Smooth muscle cell (in vitro differentiated cells): Measurements from ENCODE around the gene EIPR1. TPM values are rescaled to one million over a fixed set of nuclear protein-coding genes. Genes with fewer than 3 reads are reported as not detected.

ENCODE experiments used
- DNase-seq: peaks from one replicate; lab custom pipeline; 2025; ENCODE audit not compliant: unreplicated experiment; lab: John Stamatoyannopoulos, UW
- H2AFZ ChIP-seq: fragments of 200-600 bp; sonication (generic); 2 replicates; pipeline ENCODE4 v1.6.0; 2016; ENCODE audit warnings: antibody characterized with exemption, low read depth, mild to moderate bottlenecking
- H3F3A ChIP-seq: fragments of 200-600 bp; sonication (generic); 2 replicates; pipeline ENCODE4 v1.6.0; 2017; ENCODE audit warnings: antibody characterized with exemption, low read depth
- H3K27ac ChIP-seq: fragments of 200-600 bp; sonication (generic); 2 replicates; pipeline ENCODE4 v1.5.1; 2016; ENCODE audit warnings: low read depth, mild to moderate bottlenecking
- H3K27me3 ChIP-seq: fragments of 200-600 bp; sonication (generic); 2 replicates; pipeline ENCODE4 v1.6.1; 2016; ENCODE audit warnings: low read depth, mild to moderate bottlenecking
- H3K36me3 ChIP-seq: fragments of 200-600 bp; sonication (generic); 2 replicates; pipeline ENCODE4 v1.5.1; 2016; ENCODE audit warnings: low read depth
- H3K4me1 ChIP-seq: fragments of 200-600 bp; sonication (generic); 2 replicates; pipeline ENCODE4 v1.5.1; 2016; ENCODE audit warnings: low read depth
- H3K4me2 ChIP-seq: fragments of 200-600 bp; sonication (generic); 2 replicates; pipeline ENCODE4 v1.6.0; 2016; ENCODE audit warnings: mild to moderate bottlenecking
- H3K4me3 ChIP-seq: fragments of 200-600 bp; sonication (generic); 2 replicates; pipeline ENCODE4 v1.5.1; 2016; ENCODE audit warnings: mild to moderate bottlenecking
- H3K79me2 ChIP-seq: fragments of 200-600 bp; sonication (generic); 2 replicates; pipeline ENCODE4 v1.6.0; 2016; ENCODE audit warnings: low read depth, mild to moderate bottlenecking
- H3K9ac ChIP-seq: fragments of 200-600 bp; sonication (generic); 2 replicates; pipeline ENCODE4 v1.6.0; 2016; ENCODE audit warnings: low read depth
- H3K9me3 ChIP-seq: fragments of 200-600 bp; sonication (generic); replicated peaks from 2 replicates; pipeline ENCODE4 v1.5.1; 2016; ENCODE audit warnings: low read depth
- H4K20me1 ChIP-seq: fragments of 200-600 bp; sonication (generic); 2 replicates; pipeline ENCODE4 v1.6.0; 2016; ENCODE audit warnings: low read depth
- WGBS: methylation state at CpG from one replicate; pipeline ENCODE4 v1.1.7; 2016; ENCODE audit warnings: low lambda C conversion rate; 5-methylcytosine and 5-hydroxymethylcytosine counted together
- polyA plus RNA-seq: library from polyadenylated mRNA; unstranded; fragments of >200 nt; fragmentation: Nextera tagmentation; extraction: Ambion mirVana; gene quantifications from 2 replicates; pipeline ENCODE4 v1.2.1, GENCODE V29; 2016
- total RNA-seq: library from RNA; depleted of rRNA; stranded (reverse); fragments of >200 nt; gene quantifications from 2 replicates; pipeline ENCODE4 v1.2.3, GENCODE V29; 2014
- TF ChIP-seq, protein P1 (sequence below): fragments of 200-600 bp; sonication (generic); IDR thresholded peaks from 2 replicates; pipeline ENCODE4 v1.5.1; 2017; ENCODE audit warnings: borderline replicate concordance, mild to moderate bottlenecking, antibody characterized with exemption; ENCODE audit not compliant: insufficient read depth, poor library complexity, severe bottlenecking

The EIPR1 gene
- total and polyA plus RNA-seq, 2 experiments from 2014 or later: 18.5 to 23.1 TPM

DNA sequence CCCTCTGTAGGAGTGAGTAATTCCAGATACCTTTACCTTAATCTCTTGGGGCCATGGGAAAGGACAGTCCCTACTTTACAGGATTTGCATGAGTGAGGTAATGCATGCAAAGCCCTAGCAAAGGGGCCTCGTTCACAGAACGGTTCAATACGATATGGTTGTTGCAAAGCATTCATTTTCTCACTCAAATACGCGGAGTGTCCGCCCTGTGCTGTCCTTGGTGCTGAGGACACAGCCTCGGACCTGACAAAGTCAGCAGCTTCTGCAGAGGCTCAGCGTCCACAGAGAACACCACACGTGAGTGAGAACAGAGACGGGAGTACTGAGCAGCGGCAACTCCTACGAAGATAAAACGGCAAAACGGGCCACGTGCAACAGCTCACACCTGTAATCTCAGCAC lies 125.7 kb downstream of the EIPR1 start:
- Histone ChIP-seq H3K4me2 (no peak overlapping the region), H3K9me3 (no peaks in the 10 kb centered on the region), H3K4me3 (no peak overlapping the region), H3K79me2 (no peaks in the 10 kb centered on the region), H3K27me3 (no peaks in the 10 kb centered on the region), H3K36me3 (no peaks in the 10 kb centered on the region), H4K20me1 (peaks cover 8% of the 10 kb centered on the region), H2AFZ (no peak overlapping the region), H3K27ac (no peak overlapping the region), H3F3A (no peaks in the 10 kb centered on the region), H3K4me1 (no peaks in the 10 kb centered on the region), H3K9ac (no peak overlapping the region)
- no peak for DNase-seq
- WGBS: 93% methylated on average over 15 of the region's 15 CpGs
- TF ChIP-seq, protein P1, sequence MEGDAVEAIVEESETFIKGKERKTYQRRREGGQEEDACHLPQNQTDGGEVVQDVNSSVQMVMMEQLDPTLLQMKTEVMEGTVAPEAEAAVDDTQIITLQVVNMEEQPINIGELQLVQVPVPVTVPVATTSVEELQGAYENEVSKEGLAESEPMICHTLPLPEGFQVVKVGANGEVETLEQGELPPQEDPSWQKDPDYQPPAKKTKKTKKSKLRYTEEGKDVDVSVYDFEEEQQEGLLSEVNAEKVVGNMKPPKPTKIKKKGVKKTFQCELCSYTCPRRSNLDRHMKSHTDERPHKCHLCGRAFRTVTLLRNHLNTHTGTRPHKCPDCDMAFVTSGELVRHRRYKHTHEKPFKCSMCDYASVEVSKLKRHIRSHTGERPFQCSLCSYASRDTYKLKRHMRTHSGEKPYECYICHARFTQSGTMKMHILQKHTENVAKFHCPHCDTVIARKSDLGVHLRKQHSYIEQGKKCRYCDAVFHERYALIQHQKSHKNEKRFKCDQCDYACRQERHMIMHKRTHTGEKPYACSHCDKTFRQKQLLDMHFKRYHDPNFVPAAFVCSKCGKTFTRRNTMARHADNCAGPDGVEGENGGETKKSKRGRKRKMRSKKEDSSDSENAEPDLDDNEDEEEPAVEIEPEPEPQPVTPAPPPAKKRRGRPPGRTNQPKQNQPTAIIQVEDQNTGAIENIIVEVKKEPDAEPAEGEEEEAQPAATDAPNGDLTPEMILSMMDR: no peak

DNA sequence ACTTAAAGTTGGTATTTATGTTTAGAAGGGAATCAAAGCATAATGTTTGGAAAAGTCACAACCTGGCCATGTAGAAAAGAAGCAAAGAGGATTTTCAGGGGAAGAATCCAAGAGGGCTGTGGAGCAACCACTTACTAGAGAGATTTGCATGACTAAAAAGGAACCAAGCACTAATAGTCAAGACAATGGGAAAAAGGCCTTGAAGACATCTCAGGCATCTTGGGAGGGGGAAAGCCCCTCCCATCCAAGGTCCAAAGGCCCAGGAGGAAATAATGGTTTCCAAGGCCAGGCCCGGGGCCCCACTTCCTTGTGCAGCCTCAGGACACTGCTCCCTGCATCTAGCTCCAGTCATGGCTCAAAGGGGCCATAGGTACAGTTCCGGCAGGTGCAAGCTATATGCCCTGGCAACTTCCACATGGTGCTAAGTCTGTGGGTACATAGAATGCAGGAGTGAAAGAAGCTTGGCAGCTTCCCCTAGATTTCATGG lies 128.1 kb downstream of the EIPR1 start:
- H3K36me3 ChIP-seq: no peaks in the 10 kb centered on the region
- no peaks in the 10 kb centered on the region for H3K27me3 ChIP-seq
- peaks cover 10% of the 10 kb centered on the region for H4K20me1 ChIP-seq
- H3K4me1 ChIP-seq: no peaks in the 10 kb centered on the region
- no peak overlapping the region for H3K27ac ChIP-seq
- TF ChIP-seq, protein P1: no peak
- no peaks in the 10 kb centered on the region for H3K79me2 ChIP-seq
- no peaks in the 10 kb centered on the region for H3F3A ChIP-seq
- H3K9me3 ChIP-seq: no peaks in the 10 kb centered on the region
- WGBS: 98% methylated on average over 2 of the region's 2 CpGs
- no peak overlapping the region for H2AFZ ChIP-seq
- no peak for DNase-seq
- no peak overlapping the region for H3K9ac ChIP-seq
- H3K4me3 ChIP-seq: no peak overlapping the region
- no peak overlapping the region for H3K4me2 ChIP-seq

DNA sequence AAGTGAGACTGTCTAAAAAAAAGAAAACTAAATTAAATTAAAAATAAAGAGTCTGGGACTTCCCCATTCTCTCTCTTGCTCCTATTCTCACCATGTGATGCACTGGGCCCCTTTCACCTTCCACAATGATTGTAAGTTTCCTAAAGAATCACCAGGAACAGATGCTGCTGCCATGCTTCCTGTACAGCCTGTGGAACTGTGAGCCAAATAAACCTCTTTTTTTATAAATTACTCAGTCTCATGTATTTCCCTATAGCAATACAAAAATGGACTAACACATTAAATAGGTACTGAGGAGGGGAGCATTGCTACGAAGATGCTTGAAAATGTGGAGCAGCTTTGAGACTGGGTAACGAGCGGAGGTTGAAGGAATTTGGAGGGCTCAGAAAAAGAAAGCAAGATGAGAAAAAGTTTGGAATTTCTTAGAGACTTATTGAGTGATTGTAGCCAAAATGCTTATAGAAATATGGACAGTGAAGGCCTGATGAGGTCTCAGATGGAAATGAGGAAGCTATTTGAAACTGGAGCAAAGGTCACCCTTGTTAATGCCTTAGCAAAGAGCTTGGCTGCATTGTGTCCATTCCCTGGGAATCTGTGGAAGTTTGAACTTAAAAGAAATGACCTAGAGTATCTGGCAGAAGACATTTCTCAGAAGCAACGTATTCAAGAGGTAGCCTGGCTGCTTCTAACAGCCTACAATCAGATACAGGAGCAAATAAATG lies 128.7 kb downstream of the EIPR1 start:
- DNase-seq: no peak
- Histone ChIP-seq H3K4me2 (no peak overlapping the region), H3K4me3 (no peak overlapping the region), H3K27me3 (no peaks in the 10 kb centered on the region), H3K9ac (no peak overlapping the region), H3K27ac (no peak overlapping the region), H2AFZ (no peak overlapping the region), H3K9me3 (no peaks in the 10 kb centered on the region), H3F3A (no peaks in the 10 kb centered on the region), H4K20me1 (peaks cover 13% of the 10 kb centered on the region), H3K79me2 (no peaks in the 10 kb centered on the region), H3K4me1 (no peaks in the 10 kb centered on the region), H3K36me3 (no peaks in the 10 kb centered on the region)
- WGBS: 96% methylated on average over 4 of the region's 4 CpGs
- TF ChIP-seq, protein P1: no peak
